CMK (cell line): Measurements from ENCODE around the gene CMBL.

Experiments used
- DNase-seq: peaks from one replicate; pipeline ENCODE4 v3.0.0-alpha.2; 2010; ENCODE audit warnings: low read depth

CMBL gene

GRCh38 chr5:10310066-10310779 lies 2.5 kb upstream of the CMBL start:
- DNase-seq, result no peak

- no peak for DNase-seq
Measured at GRCh38 chr5:10308844-10309243, 1.1 kb upstream of the CMBL start.

- no peak for DNase-seq
Measured at GRCh38 chr5:10306806-10307205, 896 bp downstream of the CMBL start.

- no peak for DNase-seq
Measured at GRCh38 chr5:10306114-10306513, 1.6 kb downstream of the CMBL start.

DNA sequence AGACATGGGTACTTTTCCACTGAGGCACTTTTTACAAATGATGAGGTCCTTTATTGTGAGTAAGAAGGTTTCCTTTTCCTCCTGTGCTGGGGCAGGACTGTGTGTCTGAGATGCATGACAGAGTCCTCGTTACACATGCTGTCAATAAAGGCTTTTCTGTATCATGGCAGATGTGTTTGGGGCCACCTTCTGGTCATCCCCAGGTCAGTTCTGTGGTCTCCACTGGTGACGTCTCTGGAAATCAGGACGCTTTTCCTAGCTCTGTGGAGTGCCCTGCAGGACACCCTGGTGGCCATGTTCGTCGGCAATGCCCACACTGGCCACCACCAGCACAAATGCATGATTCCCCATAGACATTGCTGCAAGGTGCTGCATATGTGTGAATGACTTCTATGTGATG lies 2.8 kb downstream of the CMBL start:
- no peak for DNase-seq

GRCh38 chr5:10303699-10304170 lies 4.0 kb downstream of the CMBL start:
- no peak for DNase-seq

GRCh38 chr5:10303201-10303600 lies 4.5 kb downstream of the CMBL start:
- no peak for DNase-seq

DNA sequence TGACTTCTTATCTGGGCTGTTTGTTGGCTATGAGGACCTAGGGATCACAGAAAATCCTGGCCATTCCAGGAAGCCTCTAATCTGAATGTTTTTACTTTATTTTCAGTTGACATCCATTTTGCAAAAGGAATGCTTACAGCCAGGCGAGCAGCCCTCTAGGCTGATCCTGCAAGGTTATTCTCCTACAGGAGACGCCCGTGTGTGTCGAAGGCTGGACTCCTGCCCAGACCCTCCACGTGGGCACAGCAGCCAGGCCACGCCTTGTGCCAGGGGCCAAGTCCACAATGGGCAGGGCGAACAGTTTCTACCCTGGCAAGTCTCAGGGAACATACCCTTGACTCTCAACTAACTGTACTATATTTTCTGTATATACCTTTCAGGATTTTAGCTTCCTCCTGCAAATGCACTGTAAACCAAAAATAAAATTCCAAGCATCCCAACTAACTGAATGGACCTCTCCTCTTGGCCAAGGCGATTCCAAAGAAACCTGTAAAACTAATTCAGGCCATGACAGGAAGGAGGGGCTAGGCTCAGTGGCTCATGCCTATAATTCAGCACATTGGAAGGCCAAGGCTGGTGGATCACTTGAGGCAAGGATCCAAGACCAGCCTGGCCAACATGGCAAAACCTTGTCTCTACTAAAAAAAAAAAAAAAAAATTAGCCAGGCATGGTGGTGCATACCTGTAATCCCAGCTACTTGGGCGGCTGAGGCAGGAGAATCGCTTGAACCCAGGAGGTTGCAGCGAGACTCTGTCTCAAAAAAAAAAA lies 5.7 kb downstream of the CMBL start:
- no peak for DNase-seq

- no peak for DNase-seq
Measured at GRCh38 chr5:10301266-10301665, 6.4 kb downstream of the CMBL start.

GRCh38 chr5:10300246-10300645 lies 7.5 kb downstream of the CMBL start:
- no peak for DNase-seq

DNA sequence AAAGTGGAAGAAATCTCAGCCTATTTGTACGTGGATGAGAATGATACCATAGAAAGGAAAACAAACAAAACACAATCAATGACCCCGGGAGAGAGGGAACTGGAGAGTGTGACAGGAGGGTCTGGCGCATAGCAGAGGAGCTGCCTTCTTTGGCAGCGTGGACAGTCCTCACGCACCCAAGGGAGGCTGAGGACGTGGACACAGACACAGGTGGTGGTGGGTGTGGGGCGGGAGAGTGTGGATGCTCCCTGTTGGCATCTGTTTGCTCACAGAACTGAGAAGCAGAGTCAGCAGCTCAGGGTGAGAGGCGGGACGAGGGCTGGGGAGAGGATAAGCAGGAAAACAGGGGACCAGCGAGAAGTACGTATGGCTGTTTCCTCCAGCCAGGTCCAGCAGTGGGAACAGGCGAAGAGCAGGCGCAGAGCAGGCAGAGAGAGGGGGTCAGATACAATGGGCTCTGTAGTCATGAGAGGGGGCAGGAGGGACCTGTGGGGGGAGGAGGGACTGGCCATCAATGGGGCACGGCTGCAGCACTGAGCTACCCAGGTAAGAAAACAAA lies 10.0 kb downstream of the CMBL start:
- no peak for DNase-seq

GRCh38 chr5:10295619-10296326 lies 11.9 kb downstream of the CMBL start:
- DNase-seq, result no peak

DNA sequence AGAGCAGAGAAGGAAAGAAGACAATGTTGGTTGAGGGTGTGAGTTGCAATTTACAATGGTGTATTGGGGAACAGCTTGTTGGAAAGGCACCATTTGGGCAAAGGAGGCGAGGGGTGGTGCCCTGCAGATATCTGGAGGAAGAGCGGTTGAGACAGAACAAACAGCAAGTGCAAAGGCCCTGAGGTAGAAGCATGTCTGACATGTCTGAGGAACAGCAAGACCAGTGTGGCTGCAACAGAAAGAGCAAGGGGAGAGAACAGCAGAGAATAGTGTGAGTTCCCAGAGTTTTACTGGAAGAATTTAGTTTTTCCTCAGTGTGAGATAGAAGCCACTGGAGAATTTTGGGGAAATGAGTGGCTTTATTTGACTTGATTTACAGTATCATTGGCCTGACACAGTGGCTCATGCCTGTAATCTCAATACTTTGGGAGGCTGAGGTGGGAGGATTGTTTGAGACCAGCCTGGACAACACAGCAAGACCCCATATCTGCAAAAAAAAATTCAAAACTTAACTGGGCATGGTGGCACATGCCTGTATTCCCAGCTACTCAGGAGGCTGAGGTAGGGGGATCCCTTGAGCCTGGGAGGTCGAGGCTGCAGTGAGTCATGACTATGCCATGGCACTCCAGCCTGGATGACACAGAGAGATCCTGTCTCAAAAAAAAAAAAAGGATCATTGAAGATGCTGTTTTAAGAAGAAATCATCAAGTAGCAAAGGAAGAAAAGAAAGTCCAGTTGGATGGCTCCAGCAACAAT lies 13.6 kb downstream of the CMBL start:
- no peak for DNase-seq

GRCh38 chr5:10291692-10292339 lies 15.9 kb downstream of the CMBL start:
- DNase-seq, result no peak

GRCh38 chr5:10290438-10290837 lies 17.3 kb downstream of the CMBL start:
- no peak for DNase-seq

- no peak for DNase-seq
Measured at GRCh38 chr5:10289991-10290390, 17.7 kb downstream of the CMBL start.

DNA sequence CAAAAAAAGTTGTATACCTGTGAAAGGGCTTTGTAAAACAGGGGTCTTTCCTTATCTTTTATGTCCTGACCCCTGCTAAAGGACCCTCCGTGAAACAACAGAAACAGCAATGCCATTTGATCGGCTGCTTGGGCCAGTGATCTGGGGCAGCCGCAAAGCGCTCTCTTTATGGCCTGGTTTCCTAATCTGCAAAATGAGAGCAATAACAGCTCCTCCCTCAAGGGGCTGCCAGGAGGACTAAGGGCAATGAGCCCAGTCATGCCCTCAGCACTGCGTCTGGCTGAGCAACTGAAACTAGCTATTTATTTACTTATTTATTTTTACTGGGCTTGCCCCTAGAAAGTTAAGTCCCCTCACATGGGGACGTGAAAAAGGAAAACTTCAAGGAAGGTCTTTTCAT lies 18.3 kb downstream of the CMBL start:
- no peak for DNase-seq

GRCh38 chr5:10288592-10289219 lies 19.0 kb downstream of the CMBL start:
- DNase-seq, result no peak

DNA sequence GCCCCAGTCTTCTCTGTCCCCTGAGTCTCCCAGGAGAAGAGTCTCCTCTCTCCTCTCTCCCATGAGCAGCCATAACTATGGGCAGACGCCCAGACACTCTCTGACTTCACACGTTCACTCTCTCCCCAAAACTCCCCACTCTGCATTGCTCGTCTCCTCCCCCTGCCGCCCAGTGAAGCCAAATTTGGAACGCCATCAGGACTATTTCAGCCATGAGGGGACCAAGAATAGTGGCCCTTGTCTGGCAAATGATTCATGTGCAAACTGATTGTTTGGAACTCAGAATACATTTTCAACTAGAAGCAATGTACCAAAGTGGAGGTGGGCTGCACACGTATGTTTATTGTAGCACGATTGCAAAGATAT lies 20.9 kb downstream of the CMBL start:
- DNase-seq, result no peak

DNA sequence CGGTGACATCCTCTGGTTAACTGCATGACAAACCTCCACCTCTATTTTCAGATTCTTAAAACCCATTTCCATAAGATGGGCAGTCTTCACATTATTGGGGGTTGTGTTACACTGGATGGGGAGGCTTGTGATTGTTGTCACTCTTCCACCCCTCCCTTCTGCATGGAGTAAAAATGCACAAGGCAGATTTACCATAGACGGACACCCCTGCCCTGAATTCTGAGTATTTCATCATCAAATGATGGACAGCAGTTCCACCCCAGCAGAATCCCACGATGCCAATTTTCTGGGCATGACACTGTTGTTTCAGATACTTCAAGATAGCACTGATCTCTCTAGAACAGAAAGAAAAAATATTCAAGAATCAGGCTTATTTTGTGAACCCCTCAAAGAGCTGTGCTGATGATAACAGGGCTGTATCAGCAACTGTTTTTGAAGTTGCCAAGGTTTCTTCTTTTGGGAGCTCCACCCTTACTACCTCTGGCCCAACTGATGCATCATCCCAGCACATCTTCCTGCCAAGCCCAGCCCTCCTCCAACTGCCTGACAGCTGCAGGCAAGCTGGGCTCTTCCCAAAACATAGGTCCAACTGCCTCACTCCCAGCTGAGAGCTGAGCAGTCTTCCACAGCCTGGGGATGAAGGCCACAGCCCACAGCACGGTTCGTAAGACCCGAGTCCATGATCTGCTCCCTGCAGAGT lies 21.4 kb downstream of the CMBL start:
- no peak for DNase-seq
